Measurements from ENCODE around the gene NT5M.

DNA sequence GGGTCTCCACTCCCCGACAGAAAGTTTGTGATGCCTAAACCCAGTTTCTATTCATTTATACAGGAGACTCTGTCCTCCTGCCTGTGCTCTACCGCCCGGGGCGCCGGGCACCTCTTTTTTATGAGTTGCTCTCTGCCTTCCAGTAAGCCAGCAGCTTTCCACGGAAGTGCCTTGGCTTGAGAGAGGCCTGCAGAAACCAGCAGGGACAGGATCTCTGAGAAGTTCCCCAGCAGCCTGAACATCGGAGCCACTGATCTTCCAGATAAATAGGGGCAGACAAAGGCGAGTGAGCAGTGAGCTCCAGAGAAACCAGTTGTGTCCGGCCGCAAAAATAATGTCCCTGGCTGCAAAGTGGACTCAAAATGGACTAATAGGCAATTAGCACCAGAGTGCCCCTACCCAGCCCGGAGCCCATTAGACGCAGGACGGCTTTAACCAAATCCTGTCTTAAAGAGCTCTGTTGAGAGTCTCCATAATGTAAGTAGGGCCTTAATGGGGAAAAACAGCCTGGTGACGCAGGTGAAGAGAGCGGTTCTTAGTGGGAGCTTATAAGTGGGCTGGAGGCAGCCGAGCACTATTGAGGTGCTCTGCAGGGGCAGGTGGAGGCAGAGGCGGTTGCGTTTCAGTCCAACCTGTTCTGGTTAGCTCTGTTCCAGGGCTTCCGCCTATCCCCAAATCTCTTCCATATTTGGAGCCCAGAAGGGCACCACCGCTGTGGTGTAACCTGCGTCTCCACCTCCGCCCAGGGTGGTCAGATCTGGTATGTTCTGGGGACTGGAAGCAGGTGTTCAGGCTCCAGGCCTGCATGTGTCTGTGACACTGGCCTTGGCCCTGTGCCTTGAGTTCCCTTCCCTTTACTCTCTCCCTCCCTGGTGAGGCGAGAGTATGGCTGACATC, 74.1 kb downstream of the NT5M start:
- TF ChIP-seq TAF1 (IDR thresholded peaks at IDR 0.05; ENCODE audit: borderline replicate concordance, low read depth, low read length) (no peak), POLR2A (IDR thresholded peaks at IDR 0.05; ENCODE audit: low read depth, low read length) (no peak), POLR2AphosphoS5 (IDR thresholded peaks at IDR 0.05; ENCODE audit: low read depth, low read length) (no peak)
